Stimulated activated CD4-positive, alpha-beta T cell treated with anti-CD3 and anti-CD28 coated beads, Interleukin-1b, Interleukin-23, amount 100 ng/mL, for 4 hours (primary cell): ENCODE results near the gene OR52R1.
"Not testable (repeated sequence)": the region's sequence is repeated elsewhere in the genome, so short reads cannot be mapped to it uniquely, and the experiment has no call there.

Experiments used
- DNase-seq, 2 donors: peaks; one replicate each; pipeline ENCODE4 v3.0.0-alpha.2; 2020; ENCODE audit warnings: low read depth in 2 of 2

OR52R1 gene

DNA sequence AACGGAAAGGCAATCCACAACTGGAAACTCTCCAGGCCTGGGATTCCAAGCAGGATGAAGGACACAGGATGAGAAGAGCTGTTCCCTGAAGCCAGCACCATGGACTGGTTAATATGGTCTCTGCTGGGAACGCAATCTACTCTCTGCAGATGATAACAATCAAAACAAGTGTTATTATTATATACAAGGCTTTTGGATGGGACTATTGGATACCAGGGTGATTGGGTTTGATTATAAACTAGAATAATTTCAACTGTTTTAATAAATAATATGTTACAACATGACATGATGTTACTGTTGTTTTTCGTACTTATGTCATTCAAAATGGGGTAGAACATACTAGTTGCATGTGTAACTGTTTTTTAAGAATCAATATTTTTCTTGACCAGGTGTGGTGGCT lies at the start of gene OR52R1:
Gene OR52R1, minus strand, starts transcription at position 101 of the 400 bp plus-strand sequence. Its CDS starts 0 bp downstream, at position 101.
- DNase-seq, result no peak

DNA sequence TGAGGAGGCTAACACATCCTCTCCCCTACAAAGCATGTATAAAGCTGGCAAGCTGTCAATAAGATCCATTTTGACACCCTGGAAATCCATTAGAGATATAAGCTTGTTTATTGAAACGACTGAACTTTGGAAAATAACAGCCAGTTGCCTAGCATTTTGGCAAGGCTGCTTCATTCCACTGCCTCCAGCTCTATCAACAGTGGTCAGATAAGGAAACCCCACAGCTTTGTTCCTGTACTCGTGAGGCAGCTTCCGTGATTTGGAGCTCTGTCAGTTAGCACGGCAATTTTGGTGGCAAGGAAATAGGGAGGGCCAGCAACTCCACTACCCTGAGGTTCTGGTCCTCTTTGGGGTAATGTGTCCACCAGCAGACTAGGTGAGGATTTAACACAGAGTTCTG lies 46.9 kb upstream of the OR52R1 start:
- DNase-seq, result no peak

DNA sequence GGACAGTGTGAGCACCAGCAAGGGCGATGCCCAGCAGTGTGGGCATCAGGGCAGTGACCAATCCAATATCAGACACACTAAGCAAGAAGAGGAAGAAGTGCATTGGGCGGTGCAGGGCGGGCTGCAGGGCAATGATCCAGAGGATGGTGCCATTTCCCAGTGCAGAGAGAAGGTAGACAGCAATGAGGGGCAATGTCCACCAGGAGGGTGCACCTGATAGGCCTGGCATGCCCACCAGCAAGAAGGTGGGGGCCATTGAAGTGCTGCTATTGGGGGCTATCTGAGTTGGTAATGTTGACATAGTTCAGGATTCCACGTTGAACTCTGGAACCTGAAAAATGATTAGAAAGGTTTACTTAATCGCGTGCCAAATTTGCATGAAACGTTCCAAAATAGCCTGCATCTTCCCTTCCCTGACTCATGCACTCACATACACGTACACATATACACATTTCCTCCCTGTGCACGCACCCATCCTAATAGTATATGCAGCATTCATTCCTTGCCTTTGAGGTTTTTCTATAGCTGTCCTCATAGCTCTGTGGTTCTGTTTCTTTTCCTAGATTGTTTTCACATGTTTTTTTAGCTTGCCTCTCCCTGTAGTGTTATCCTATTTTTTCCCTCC lies 44.8 kb upstream of the OR52R1 start, which contains the start of gene OR51S1:
Gene OR51S1, minus strand, starts transcription at position 301 of the 625 bp plus-strand sequence. Its CDS starts 0 bp downstream, at position 301.
- DNase-seq, result no peak

DNA sequence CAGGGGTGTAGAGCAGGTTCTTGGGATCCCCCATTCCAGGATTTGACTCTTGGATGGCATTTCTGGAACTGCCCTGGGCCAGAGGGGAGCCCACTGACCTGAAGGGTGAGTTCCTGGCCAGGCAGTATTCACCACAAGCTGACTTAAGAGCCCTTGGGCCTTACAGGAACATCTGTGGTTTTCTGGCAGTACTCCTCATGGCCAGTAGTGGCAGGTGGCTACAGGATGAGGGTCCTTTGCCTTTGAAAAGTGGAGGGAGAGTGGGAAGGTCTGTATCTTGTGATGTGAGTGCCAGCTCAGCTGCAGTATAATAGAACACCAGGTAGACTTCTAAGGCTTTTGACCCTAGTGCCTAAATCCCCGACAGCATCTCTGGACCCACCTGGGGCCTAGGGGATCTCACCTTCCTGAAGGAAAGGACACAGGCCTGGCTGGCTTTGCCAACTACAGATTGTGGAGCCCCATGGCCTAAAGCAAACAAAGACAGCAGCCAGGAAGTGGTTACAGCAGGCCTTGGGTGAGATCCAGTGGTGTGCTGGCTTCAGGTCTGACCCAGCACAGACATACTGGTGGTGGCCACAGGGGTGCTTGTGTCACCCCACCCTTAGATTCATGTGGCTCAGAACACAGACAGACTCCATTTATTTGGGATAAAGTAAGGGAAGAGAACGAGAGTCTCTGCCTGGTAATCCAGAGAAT lies 35.8 kb upstream of the OR52R1 start:
- DNase-seq, result no peak

DNA sequence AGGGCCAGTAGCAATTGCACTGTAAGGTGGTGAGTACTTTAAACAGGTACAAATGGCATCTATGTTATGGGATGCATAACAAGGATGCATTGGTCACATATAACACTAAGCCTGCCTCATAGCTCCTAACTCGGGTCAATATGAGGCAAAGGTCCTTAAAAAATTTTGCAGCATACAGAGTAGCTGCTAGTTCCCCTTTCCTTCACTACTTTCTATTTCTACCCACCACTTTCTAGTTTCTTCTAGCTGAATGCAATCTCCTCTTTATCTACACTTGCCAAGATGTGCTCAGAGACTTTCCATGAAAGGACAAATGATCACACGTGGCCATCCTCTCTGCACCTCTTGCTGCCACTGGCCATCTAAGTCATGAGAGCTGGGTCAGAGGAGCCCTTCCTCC lies 26.7 kb upstream of the OR52R1 start:
- no peak for DNase-seq

DNA sequence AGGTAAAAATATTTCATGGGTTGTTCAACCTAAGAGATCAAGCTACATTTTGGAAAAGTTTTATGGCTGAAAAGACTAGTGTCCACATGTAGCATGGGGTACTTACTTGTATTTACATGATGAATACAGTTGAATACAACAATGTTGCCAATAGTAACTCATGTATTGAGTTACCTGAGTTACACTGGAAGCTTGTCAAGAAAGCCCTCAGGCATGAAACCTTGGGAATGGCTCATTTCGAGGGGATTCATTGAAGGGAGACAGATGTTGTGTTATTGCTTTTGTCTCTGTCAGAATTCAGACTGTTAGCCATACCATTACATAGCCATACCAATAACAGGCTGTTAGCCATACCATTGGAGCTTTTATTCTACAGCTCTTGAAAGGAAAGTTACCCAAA lies 26.2 kb upstream of the OR52R1 start:
- DNase-seq, result no peak

DNA sequence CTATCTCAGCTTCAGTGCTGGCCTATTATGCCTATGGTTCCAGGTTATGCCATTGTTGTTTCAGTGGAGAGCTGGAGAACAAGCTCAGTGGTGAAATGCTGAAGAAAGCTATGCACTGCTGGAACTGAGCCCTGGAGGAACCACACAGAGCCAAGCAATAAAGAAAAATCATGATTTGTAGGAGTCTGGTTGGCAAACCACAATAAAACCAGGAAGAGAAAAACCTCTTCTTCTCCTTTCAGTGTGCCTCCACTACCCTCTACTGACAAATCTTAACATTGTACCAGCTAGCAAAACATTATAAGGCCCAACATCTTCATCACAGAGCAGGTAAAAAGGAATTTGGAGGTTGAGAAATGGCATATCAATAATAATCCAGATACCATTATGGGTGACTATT lies 22.2 kb upstream of the OR52R1 start:
- DNase-seq, result no peak

DNA sequence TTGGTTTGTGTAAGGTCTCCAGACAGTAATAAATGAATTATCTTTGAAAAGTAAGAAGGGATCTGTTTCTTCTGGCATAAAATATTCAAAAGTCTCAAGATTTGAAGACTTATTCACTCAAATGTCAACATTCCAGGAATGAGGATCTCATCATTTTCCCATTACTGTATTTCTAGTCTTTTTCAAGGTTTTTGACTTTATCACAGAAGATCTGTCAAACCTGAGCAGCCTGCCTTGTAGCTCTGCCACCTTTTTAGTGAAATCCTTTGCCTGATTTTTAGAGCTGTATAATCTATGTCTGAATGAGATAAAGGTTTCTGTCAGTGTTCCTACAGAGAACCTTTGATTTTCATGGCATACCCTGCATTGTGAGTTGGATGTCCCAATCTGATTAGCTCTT lies 21.0 kb upstream of the OR52R1 start:
- no peak for DNase-seq

DNA sequence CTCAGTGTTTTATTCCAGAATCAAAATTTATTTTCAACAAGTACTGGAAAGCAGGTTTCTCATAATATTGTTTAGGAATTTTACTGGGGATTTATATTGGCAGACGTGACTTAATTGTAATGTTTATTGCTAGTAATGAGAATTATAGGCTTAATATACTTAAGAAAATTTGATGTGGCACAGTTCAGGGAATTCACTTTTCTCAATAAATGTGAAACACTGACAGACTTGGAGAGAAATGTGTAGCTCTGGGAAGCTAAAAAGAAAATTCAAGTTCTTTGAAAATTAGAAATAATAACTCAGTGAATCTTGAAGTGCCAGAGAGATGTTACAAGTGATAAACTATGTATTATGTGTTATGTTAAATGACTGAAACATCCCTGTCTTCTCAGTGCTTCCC lies 16.8 kb upstream of the OR52R1 start, which contains the start of gene OR51F2:
Gene OR51F2, plus strand, starts transcription at position 301 of the 400 bp plus-strand sequence. CDS start 101 bp downstream, outside the sequence.
- DNase-seq, result no peak

DNA sequence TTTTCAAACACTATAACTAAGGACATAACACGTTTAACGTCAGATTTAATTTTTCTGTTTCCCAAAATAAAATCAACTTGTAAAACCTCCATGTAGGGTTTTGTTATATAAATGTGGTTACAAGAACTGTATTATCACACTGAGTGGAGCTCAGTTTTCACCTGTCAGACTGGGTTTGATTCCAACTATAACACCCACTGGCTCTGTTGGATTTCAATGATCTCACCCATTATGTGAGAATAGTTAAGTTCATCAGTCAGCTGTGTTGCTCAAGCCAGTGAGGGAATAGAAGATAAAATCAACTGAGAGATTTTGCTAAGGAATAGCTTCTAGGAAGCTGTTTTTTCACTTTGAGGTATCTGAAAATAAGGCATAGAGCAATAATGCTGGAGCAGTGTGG lies 5.1 kb upstream of the OR52R1 start:
- no peak for DNase-seq

DNA sequence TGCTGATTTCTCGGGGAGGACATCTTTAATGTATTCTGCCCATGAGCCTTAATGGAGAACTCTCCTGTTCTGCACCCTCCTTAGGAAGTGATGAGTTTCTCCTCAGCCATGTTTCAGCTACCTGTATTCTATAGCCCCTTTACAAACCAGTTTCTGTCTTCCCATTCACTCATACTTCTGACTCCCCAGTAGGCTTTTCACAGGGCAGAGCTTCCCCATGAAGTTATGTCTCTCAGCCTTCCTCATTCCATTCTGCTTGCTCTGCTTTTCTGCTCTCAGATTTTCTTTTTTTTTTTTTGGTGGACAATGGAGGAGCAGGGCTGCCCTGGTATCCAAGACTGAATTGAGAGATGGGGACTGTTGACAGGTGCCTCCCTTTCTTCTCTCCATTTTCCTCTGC lies 4.3 kb upstream of the OR52R1 start:
- DNase-seq, result no peak

DNA sequence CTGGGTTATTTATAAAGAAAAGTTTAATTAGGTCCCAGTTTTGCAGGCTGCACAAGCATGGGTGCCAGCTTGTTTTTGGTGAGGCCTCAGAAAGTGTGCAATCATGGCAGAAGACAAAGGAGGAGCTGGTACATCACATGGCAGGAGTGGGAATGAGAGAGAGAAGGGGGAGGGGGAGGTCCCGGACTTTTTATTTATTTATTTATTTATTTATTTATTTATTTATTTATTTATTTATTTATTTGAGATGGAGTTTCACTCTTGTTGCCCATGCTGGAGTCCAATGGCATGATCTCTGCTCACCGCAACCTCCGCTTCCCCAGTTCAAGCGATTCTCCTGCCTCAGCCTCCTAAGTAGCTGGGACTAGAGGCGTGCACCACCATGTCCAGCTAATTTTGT lies 2.9 kb downstream of the OR52R1 start:
- not testable (repeated sequence) for DNase-seq

DNA sequence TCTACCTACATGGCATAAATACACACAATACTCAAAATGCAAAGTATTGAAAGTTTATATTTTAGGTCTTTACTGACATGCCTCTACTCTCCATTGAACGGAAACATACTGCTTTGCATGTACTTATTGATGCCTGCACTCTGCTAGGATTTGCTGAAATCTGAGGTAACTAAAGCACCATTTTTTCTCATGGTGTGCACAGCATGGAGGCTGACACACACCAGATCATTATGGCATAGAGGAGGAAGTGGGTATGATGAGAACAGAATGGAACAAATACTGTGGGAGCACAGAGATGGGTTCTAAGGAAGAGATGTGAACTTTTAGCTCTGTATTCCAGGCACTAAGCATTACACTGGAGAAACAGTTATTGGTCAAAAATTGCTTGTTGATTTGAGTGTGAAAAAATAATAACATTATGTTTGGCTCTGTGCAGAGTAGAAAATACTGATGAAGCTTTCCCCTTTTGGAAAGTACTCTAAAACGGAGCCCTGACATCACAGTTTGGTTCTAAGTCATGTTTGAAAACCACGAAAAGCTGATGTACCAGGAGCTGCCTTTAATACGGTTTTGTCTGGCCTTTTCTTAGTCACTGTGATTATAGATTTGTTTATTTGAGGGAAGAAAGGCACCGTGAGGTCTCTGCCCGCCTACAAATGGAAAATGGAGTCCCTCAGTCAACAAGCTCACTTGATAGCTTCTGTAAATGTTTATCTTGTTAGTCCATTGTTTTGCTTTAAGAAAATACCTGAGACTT lies 5.6 kb downstream of the OR52R1 start:
- no peak for DNase-seq

DNA sequence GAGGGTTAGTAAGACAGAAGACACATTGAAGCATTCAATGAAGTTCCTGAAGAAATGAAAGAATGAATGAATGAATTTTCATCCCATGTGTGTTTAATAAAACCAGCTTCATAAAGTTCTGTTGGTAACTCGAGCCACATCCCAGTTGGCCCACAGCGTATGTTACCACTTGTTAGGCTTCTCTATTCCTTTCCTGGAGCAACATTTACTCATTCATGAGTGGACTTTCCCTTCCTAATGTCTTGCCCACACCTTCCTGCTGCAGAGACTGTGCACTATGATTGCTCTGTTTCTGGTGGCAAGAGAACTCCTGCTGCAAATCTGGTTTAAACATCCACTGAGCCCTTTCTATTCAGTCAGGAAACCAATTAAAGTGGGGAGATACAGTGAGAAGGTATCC lies 7.0 kb downstream of the OR52R1 start:
- no peak for DNase-seq

DNA sequence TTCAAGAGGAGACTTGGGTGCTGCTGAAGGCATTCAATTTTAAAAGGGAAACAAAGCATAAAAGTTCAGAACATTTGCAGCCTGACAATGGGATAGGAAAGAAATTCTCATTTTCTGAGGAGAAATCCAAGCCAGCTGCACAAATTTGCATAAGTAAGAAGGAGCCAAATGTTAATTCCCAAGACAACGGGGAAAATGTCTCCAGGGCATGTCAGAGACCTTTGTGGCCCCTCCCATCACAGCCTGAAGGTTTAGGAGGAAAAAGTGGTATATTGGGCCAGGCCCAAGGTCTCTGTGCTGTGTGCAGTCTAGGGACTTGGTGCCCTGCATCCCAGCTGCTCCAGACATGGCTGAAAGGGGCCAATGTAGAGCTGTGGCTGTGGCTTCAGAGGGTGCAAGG lies 21.7 kb downstream of the OR52R1 start:
- no peak for DNase-seq

DNA sequence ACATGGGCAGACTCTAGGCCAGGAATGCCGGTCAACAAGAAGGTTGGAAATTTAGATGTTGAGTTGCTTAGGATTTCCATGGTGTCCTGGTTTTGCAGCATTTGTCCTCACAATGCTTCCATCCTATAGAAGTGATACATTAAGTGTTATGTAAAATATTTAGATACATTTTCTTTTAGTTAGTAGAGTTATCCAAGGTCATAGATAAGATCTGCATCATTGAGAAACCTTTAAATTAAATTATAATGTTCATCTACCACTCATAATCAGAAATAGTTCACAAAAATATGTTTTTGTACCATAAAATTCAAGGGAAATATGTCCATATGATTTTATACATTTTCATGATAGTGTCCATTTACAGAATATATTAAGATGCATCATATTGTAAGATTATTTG lies 34.3 kb downstream of the OR52R1 start, which contains the start of gene OR51F1:
Gene OR51F1, minus strand, starts transcription at position 101 of the 400 bp plus-strand sequence. Its CDS starts 0 bp downstream, at position 101.
- DNase-seq, result no peak

DNA sequence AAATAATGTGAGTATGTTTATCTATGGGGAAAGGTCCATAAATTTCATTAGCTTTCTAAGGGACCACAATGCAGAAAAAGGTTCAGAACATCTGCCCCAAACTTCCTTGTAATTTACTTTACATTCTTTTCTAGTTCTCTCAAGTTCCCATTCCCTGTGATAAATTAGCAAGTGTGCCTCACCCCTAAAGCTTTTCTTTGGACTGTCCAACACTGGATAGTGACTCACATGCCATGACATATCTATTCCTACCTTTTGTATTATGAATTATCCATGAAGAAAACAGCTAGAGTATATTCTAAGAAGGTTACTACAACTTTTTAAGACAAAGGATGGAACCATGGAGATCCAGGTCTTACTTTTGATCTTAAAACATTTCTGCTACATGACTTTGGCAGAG lies 36.1 kb downstream of the OR52R1 start:
- no peak for DNase-seq

DNA sequence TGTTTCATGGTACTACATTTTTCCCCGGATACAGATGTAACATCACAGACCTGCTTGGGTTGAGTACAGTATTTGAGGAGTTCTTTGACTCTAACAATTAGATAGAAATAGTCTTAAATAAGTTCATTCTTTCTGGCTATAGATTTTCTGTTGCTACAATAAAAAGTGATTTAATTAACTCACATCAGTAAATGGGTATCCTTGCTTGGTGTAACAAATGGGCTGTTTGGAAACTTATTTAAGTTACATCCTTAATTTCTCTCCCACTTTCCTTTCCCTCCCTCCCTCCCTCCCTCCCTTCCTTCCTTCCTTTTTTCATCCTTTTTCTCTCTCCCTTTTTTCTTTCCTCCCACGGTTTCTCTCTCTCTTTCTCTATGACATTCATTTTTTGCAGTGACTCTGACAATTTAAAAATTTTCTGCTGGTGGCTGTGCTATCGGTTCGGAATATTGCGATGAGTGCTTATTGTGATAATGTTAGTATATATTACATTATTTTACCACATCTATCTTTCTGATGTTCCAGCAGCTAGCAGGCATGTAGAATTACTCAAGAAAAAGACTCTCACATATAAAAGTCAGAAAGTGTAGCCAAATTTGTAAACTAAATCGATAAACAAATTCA lies 37.6 kb downstream of the OR52R1 start:
- no peak for DNase-seq

DNA sequence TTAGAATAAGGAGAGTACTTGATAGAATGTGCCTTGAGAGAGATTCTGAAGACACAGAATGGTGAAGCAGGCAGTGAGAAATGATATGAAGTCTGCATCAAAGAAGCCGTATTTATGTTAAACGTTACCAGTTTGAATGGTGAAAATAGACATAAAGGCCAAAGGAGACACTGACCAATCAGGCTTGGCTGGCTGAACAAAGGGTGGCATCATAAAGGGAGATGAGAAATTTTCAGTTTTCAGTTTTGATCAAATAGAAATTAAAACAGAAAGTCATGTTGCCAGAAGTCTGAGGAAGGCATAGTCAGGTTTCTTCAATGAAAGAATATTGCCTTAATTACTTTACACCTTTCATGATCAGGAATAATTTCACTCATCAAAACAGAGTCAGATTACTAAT lies 41.1 kb downstream of the OR52R1 start:
- no peak for DNase-seq
